HepG2 (cell line): ENCODE data around the gene PDCD2L. TPM values are rescaled to one million over a fixed set of nuclear protein-coding genes. Genes with fewer than 3 reads are reported as not detected.
"Not testable (repeated sequence)": the region's sequence is repeated elsewhere in the genome, so short reads cannot be mapped to it uniquely, and the experiment has no call there.

Source experiments
- ATAC-seq: fragments of 200-7000 bp; cut with Tn5 transposase; 3 replicates; pipeline ENCODE4 v1.9.1; 2020; ENCODE audit warnings: mild to moderate bottlenecking, moderate library complexity
- BruUV-seq: library from RNA; stranded (reverse); fragments of 400-500 nt; replicated peaks from 2 replicates; lab custom pipeline; 2021; lab: Mats Ljungman, UMichigan
- CTCF ChIA-PET: fragments of 300-600 bp; formaldehyde crosslinking; extraction: SDS; loops from one replicate; lab custom pipeline; 2021; ENCODE audit warnings: low total read pairs, inconsistent platforms, low intra/inter-chr PET ratio; lab: Yijun Ruan, JAX
- POLR2A ChIA-PET: fragments of 350-600 bp; sonication (Branson Sonifier 250); formaldehyde crosslinking; loops from one replicate; lab custom pipeline; 2020; ENCODE audit warnings: antibody characterized with exemption, inconsistent platforms; lab: Yijun Ruan, JAX
- DNase-seq: peaks from one replicate; pipeline ENCODE4 v3.0.0-alpha.2; 2015; ENCODE audit warnings: low spot score
- FAIRE-seq: peaks from 3 replicates; lab custom pipeline; 2011; peaks lifted over from hg19 to GRCh38; lab: Jason Lieb, UNC
- H2AFZ ChIP-seq: one replicate; pipeline ENCODE4 v1.6.1; 2011; ENCODE audit warnings: low read length, inconsistent platforms
- H3K27ac ChIP-seq: fragments of 300-600 bp; 3 replicates; pipeline ENCODE4 v1.8.0; 2011; ENCODE audit warnings: mixed run types, mild to moderate bottlenecking, mixed read lengths, low read length, inconsistent platforms; ENCODE audit not compliant: insufficient read depth; ENCODE audit errors: extremely low read length
- H3K27me3 ChIP-seq, 2 experiments: fragments of 200-600 bp in 1 of 2; 2 replicates in 1 of 2; 3 replicates in 1 of 2; pipeline versions ENCODE4 v1.6.0 to v1.8.0; 2011; ENCODE audit warnings: low read length in 2 of 2, mild to moderate bottlenecking in 2 of 2, moderate library complexity in 2 of 2, inconsistent platforms in 1 of 2; ENCODE audit not compliant: insufficient read depth in 2 of 2, control insufficient read depth in 1 of 2
- H3K36me3 ChIP-seq, 2 experiments: fragments of 200-600 bp in 1 of 2; replicated peaks in 1 of 2; 2 replicates in 1 of 2; 3 replicates in 1 of 2; pipeline versions ENCODE4 v1.5.1 to v1.8.0; 2011; ENCODE audit warnings: low read length in 2 of 2, inconsistent platforms in 1 of 2; ENCODE audit not compliant: insufficient read depth in 2 of 2, control insufficient read depth in 1 of 2
- H3K4me1 ChIP-seq: 2 replicates; pipeline ENCODE4 v1.5.1; 2012; ENCODE audit warnings: low read length, inconsistent platforms; ENCODE audit not compliant: insufficient read depth
- H3K4me2 ChIP-seq: 2 replicates; pipeline ENCODE4 v1.6.0; 2011; ENCODE audit warnings: low read depth, low read length, inconsistent platforms
- H3K4me3 ChIP-seq, 3 experiments: fragments of 200-600 bp in 1 of 3; sonication (generic), shearing (Covaris generic) in 1 of 3; replicated peaks in 1 of 3; 2 replicates each; pipeline ENCODE4 v1.5.1; 2011 to 2016; ENCODE audit warnings: low read length in 3 of 3, inconsistent platforms in 2 of 3, low read depth in 2 of 3, mild to moderate bottlenecking in 2 of 3, control low read depth in 1 of 3, mixed read lengths in 1 of 3; ENCODE audit not compliant: insufficient read depth in 1 of 3
- H3K79me2 ChIP-seq: one replicate; pipeline ENCODE4 v1.6.1; 2011; ENCODE audit warnings: low read length, inconsistent platforms; ENCODE audit not compliant: insufficient read depth
- H3K9ac ChIP-seq: 2 replicates; pipeline ENCODE4 v1.6.0; 2011; ENCODE audit warnings: mild to moderate bottlenecking, low read depth, low read length, inconsistent platforms; ENCODE audit not compliant: insufficient read depth
- H3K9me3 ChIP-seq: 2 replicates; pipeline ENCODE4 v1.5.1; 2012; ENCODE audit warnings: mild to moderate bottlenecking, low read length
- H4K20me1 ChIP-seq: 2 replicates; pipeline ENCODE4 v1.6.0; 2011; ENCODE audit warnings: inconsistent platforms, mild to moderate bottlenecking, low read length, moderate library complexity; ENCODE audit not compliant: insufficient read depth
- ARID3A ChIP-seq: IDR thresholded peaks from 2 replicates; pipeline ENCODE4 v1.6.1; 2012; ENCODE audit warnings: low read depth, low read length, improper control_type of control experiment
- ATF7 ChIP-seq, 2 experiments: fragments of 450-650 bp in 1 of 2; sonication (generic) in 1 of 2; formaldehyde crosslinking in 1 of 2; IDR thresholded peaks; 2 replicates each; pipeline versions ENCODE4 v1.4.0 to v1.6.1; 2016 to 2020; ENCODE audit warnings: antibody characterized with exemption in 1 of 2, mild to moderate bottlenecking in 1 of 2, missing genetic modification reagents in 1 of 2
- ATM ChIP-seq: fragments of 450-650 bp; IDR thresholded peaks from 2 replicates; pipeline ENCODE4 v1.7.1; 2017; ENCODE audit warnings: mild to moderate bottlenecking, borderline replicate concordance
- CREB1 ChIP-seq, 2 experiments: fragments of 450-650 bp in 1 of 2; IDR thresholded peaks; 2 replicates each; pipeline ENCODE4 v1.6.1; 2016 to 2017; ENCODE audit warnings: control low read depth in 1 of 2, mild to moderate bottlenecking in 1 of 2, missing compliant biosample characterization in 1 of 2, missing genetic modification characterization in 1 of 2
- DMAP1 ChIP-seq: IDR thresholded peaks from 2 replicates; pipeline ENCODE4 v1.6.1; 2016
- MLXIP ChIP-seq: sonication (generic); formaldehyde crosslinking; IDR thresholded peaks from 2 replicates; pipeline ENCODE4 v1.9.0; 2021; ENCODE audit warnings: missing genetic modification reagents, borderline replicate concordance
- NFATC3 ChIP-seq: sonication (generic); formaldehyde crosslinking; IDR thresholded peaks from 2 replicates; pipeline ENCODE4 v1.5.1; 2020; ENCODE audit warnings: mild to moderate bottlenecking, missing genetic modification reagents
- TMF1 ChIP-seq: sonication (generic); formaldehyde crosslinking; IDR thresholded peaks from 2 replicates; pipeline ENCODE4 v1.8.1; 2022; ENCODE audit warnings: low read depth, missing genetic modification reagents
- ZBTB25 ChIP-seq: IDR thresholded peaks from 2 replicates; pipeline ENCODE4 v1.6.1; 2018; ENCODE audit warnings: missing genetic modification reagents
- ZNF792 ChIP-seq: IDR thresholded peaks from 2 replicates; pipeline ENCODE4 v1.6.1; 2016
- WGBS: methylation state at CpG from one replicate; pipeline ENCODE4 v1.1.6; 2017; ENCODE audit warnings: low lambda C conversion rate; 5-methylcytosine and 5-hydroxymethylcytosine counted together
- in situ Hi-C: cut with HindIII; loops from 2 replicates; pipeline ENCODE4 v1.10.0; 2017; ENCODE audit warnings: low pct_unique_long_range_greater_than_20kb; ENCODE audit not compliant: extremely low pct_ligation_motif_present
- intact Hi-C: fragments of 100-400 bp; cut with micrococcal nuclease; formaldehyde crosslinking; loops from one replicate; pipeline ENCODE4 v1.10.0; 2022; ENCODE audit not compliant: unreplicated experiment
- polyA plus RNA-seq, 8 experiments: library from polyadenylated mRNA; depleted of rRNA in 3 of 8; stranded (reverse) in 7 of 8; unstranded in 1 of 8; fragments of >200 nt; fragmentation: Illumina TruSeq in 4 of 8; extraction: Trizol in 4 of 8; gene quantifications; 2 replicates each; pipeline versions ENCODE4 v1.2.1 to v1.2.3, GENCODE V29; 2011 to 2016; ENCODE audit warnings: low read depth in 4 of 8, missing spikeins in 1 of 8, mixed read lengths in 1 of 8; ENCODE audit not compliant: insufficient read depth in 1 of 8
- total RNA-seq, 5 experiments: library from RNA; depleted of rRNA; stranded (reverse); fragments of >200 nt; fragmentation: Illumina TruSeq; extraction: Trizol; gene quantifications; 2 replicates each; pipeline ENCODE4 v1.2.3, GENCODE V29; 2016; ENCODE audit warnings: low read depth in 1 of 5

The PDCD2L gene
- total and polyA plus RNA-seq, 2 of the 13 experiments (the other 11 are each of a cell fraction or from before 2014, with no cell fraction given): 29.3 to 35.2 TPM

GRCh38 chr19:34469026-34469425 is 64.8 kb downstream of the PDCD2L start:
- WGBS: 94% methylated on average over 5 of the region's 5 CpGs
- H3K79me2 ChIP-seq; BruUV-seq; POLR2A ChIA-PET; in situ Hi-C loops; H3K4me2 ChIP-seq; H4K20me1 ChIP-seq; H3K4me3 ChIP-seq; TF ChIP-seq CREB1, ATF7 (CRISPR knock-in tag; IDR thresholded peaks at IDR 0.05): not testable (repeated sequence)
- TF ChIP-seq CREB1 (IDR thresholded peaks at IDR 0.05) (peak; percentile 35; the same call in 1 of the 2 replicates), ATF7 (IDR thresholded peaks at IDR 0.05) (peak; percentile 71)
- TF ChIP-seq, all 625 proteins: peak for 2; not testable (repeated sequence) for 623
- H2AFZ ChIP-seq, H3K9me3 ChIP-seq, DNase-seq, H3K9ac ChIP-seq, intact Hi-C loops, ATAC-seq, FAIRE-seq, H3K27me3 ChIP-seq, H3K27ac ChIP-seq: not testable (repeated sequence)
- CTCF ChIA-PET: interaction anchor here (1.4 kb wide), 1 partner anchor 32 kb away, joined by 4 read pairs; no protein-coding TSS in a partner anchor
- peaks cover 11% of the 10 kb centered on the region for H3K4me1 ChIP-seq
- H3K36me3 ChIP-seq: peaks cover 15 to 73% of the 10 kb centered on the region in 2 experiments

GRCh38 chr19:34471906-34472700 is 67.9 kb downstream of the PDCD2L start:
- peaks cover 11% of the 10 kb centered on the region for H3K4me1 ChIP-seq
- H3K4me2 ChIP-seq: no peak overlapping the region
- H3K4me3 ChIP-seq: no peak overlapping the region
- H3K79me2 ChIP-seq: no peaks in the 10 kb centered on the region
- no peak for ATAC-seq
- no TSS peak for BruUV-seq
- CTCF ChIA-PET: interaction anchor here (1.8 kb wide), 1 partner anchor 29 kb away, joined by 12 read pairs; no protein-coding TSS in a partner anchor
- POLR2A ChIA-PET: no interaction called here
- peaks cover 8 to 45% of the 10 kb centered on the region in 2 experiments for H3K36me3 ChIP-seq
- DNase-seq: no peak
- FAIRE-seq: no peak
- H3K27ac ChIP-seq: no peak overlapping the region
- H2AFZ ChIP-seq: no peak overlapping the region
- in situ Hi-C loops: no loop called here
- no peaks in the 10 kb centered on the region for H3K9me3 ChIP-seq
- H3K27me3 ChIP-seq: no peaks in the 10 kb centered on the region
- H3K9ac ChIP-seq: no peak overlapping the region
- no peaks in the 10 kb centered on the region for H4K20me1 ChIP-seq
- 96% methylated on average over 8 of the region's 8 CpGs for WGBS
- intact Hi-C loops: loop anchor here (1.0 kb wide), 1 partner anchor 29 kb away; no protein-coding TSS in a partner anchor
- TF ChIP-seq ATF7 (IDR thresholded peaks at IDR 0.05): no peak
- TF ChIP-seq ATF7 (CRISPR knock-in tag; IDR thresholded peaks at IDR 0.05): no peak
- no peak for TF ChIP-seq TMF1 (CRISPR knock-in tag)
- no peak for TF ChIP-seq NFATC3
- no peak for TF ChIP-seq DMAP1 (CRISPR knock-in tag)
- no peak for TF ChIP-seq ZNF792
- no peak for TF ChIP-seq ATM
- TF ChIP-seq ARID3A: no peak
- no peak for TF ChIP-seq ZBTB25 (CRISPR knock-in tag)
- no peak for TF ChIP-seq MLXIP (CRISPR knock-in tag)
